K562 (cell line): ENCODE data around the gene AFDN. TPM values are rescaled to one million over a fixed set of nuclear protein-coding genes. Genes with fewer than 3 reads are reported as not detected.
A peak's percentile ranks its signal among the peaks of the same experiment; 100 is the strongest.

Experiments
- ATAC-seq: fragments of 200-7000 bp; cut with Tn5 transposase; 3 replicates; pipeline ENCODE4 v1.9.1; 2020; ENCODE audit warnings: moderate library complexity
- BruUV-seq: library from RNA; stranded (reverse); fragments of 400-500 nt; replicated peaks from 2 replicates; lab custom pipeline; 2021; lab: Mats Ljungman, UMichigan
- CTCF ChIA-PET: fragments of 300-600 bp; formaldehyde crosslinking; extraction: SDS; loops from one replicate; lab custom pipeline; 2021; ENCODE audit warnings: low intra/inter-chr PET ratio; lab: Yijun Ruan, JAX
- POLR2A ChIA-PET: fragments of 300-600, 350-650 bp; sonication (Branson Sonifier 250); formaldehyde crosslinking; extraction: SDS; loops from one replicate; lab custom pipeline; 2021; ENCODE audit warnings: antibody characterized with exemption, inconsistent platforms; lab: Yijun Ruan, JAX
- DNase-seq, 4 experiments: peaks; one replicate each; pipeline versions ENCODE4 v3.0.0 to v3.0.0-alpha.2; 2011 to 2018; ENCODE audit warnings: low spot score in 3 of 4, mixed read lengths in 3 of 4; ENCODE audit errors: extremely low read depth in 1 of 4
- FAIRE-seq: peaks from 2 replicates; lab custom pipeline; 2011; peaks lifted over from hg19 to GRCh38; lab: Jason Lieb, UNC
- H2AFZ ChIP-seq: 2 replicates; pipeline ENCODE4 v1.6.0; 2011; ENCODE audit warnings: low read depth, low read length, control low read depth, inconsistent platforms
- H3K27ac ChIP-seq: fragments of 200-600 bp; 3 replicates; pipeline ENCODE4 v1.8.0; 2011; ENCODE audit warnings: low read depth, mild to moderate bottlenecking, control low read depth, inconsistent platforms, low read length, moderate library complexity, mixed read lengths; ENCODE audit errors: extremely low read depth
- H3K27me3 ChIP-seq, 2 experiments: fragments of 300-600 bp in 1 of 2; 2 replicates in 1 of 2; 3 replicates in 1 of 2; pipeline versions ENCODE4 v1.6.0 to v1.8.0; 2011; ENCODE audit warnings: inconsistent platforms in 2 of 2, low read length in 2 of 2, mild to moderate bottlenecking in 1 of 2, mixed read lengths in 1 of 2, moderate library complexity in 1 of 2; ENCODE audit not compliant: control insufficient read depth in 2 of 2, insufficient read depth in 2 of 2
- H3K36me3 ChIP-seq: fragments of 300-600 bp; 3 replicates; pipeline ENCODE4 v1.8.0; 2011; ENCODE audit warnings: mild to moderate bottlenecking, low read length, inconsistent platforms; ENCODE audit not compliant: control insufficient read depth, insufficient read depth
- H3K4me1 ChIP-seq, 2 experiments: fragments of 200-600 bp in 1 of 2; replicated peaks in 1 of 2; 2 replicates in 1 of 2; 3 replicates in 1 of 2; pipeline versions ENCODE4 v1.5.1 to v1.8.0; 2011; ENCODE audit warnings: inconsistent platforms in 2 of 2, low read length in 2 of 2, mild to moderate bottlenecking in 1 of 2, mixed read lengths in 1 of 2, moderate library complexity in 1 of 2; ENCODE audit not compliant: control insufficient read depth in 2 of 2, insufficient read depth in 2 of 2
- H3K4me2 ChIP-seq: 2 replicates; pipeline ENCODE4 v1.6.1; 2011; ENCODE audit warnings: low read length, control low read depth, inconsistent platforms, mixed read lengths; ENCODE audit not compliant: insufficient read depth
- H3K4me3 ChIP-seq: fragments of 200-600 bp; sonication (generic), shearing (Covaris generic); 2 replicates; pipeline ENCODE4 v1.5.1; 2016; ENCODE audit warnings: control low read depth, inconsistent platforms
- H3K79me2 ChIP-seq: fragments of 200-600 bp; 3 replicates; pipeline ENCODE4 v1.8.0; 2011; ENCODE audit warnings: low read length, inconsistent platforms; ENCODE audit not compliant: control insufficient read depth, insufficient read depth
- H3K9ac ChIP-seq, 2 experiments: 2 replicates each; pipeline versions ENCODE4 v1.6.0 to v1.6.1; 2011; ENCODE audit warnings: low read depth in 2 of 2, low read length in 2 of 2, control low read depth in 1 of 2, inconsistent platforms in 1 of 2, mild to moderate bottlenecking in 1 of 2, mixed read lengths in 1 of 2; ENCODE audit not compliant: insufficient read depth in 1 of 2
- H3K9me1 ChIP-seq: one replicate; pipeline ENCODE4 v1.6.0; 2011; ENCODE audit warnings: inconsistent platforms, mild to moderate bottlenecking, low read length, moderate library complexity; ENCODE audit not compliant: control insufficient read depth, insufficient read depth
- H3K9me3 ChIP-seq: replicated peaks from 2 replicates; pipeline ENCODE4 v1.5.1; 2011; ENCODE audit warnings: low read depth, low read length, inconsistent platforms; ENCODE audit not compliant: control insufficient read depth, insufficient read depth
- H4K20me1 ChIP-seq: replicated peaks from 2 replicates; pipeline ENCODE4 v1.6.1; 2011; ENCODE audit warnings: low read length, inconsistent platforms, mixed read lengths; ENCODE audit not compliant: control insufficient read depth, insufficient read depth
- BRD9 ChIP-seq: fragments of 450-650 bp; IDR thresholded peaks from 2 replicates; pipeline ENCODE4 v1.6.1; 2018; ENCODE audit warnings: low read depth; ENCODE audit not compliant: partially characterized antibody
- CBX8 ChIP-seq: fragments of 200-600 bp; sonication (generic); IDR thresholded peaks from 2 replicates; pipeline ENCODE4 v1.6.1; 2012; ENCODE audit warnings: borderline replicate concordance, mixed run types, low read depth, mild to moderate bottlenecking, moderate library complexity, mixed read lengths, low read length, control low read depth, inconsistent platforms; ENCODE audit not compliant: poor library complexity, severe bottlenecking; ENCODE audit errors: extremely low read depth
- CHD2 ChIP-seq: IDR thresholded peaks from 2 replicates; pipeline ENCODE4 v1.6.1; 2011; ENCODE audit warnings: low read depth, low read length
- GABPB2 ChIP-seq: fragments of 250-450 bp; sonication (Bioruptor Pico); conservative IDR thresholded peaks from 2 replicates; pipeline ENCODE4 v1.5.1; 2021; ENCODE audit warnings: mild to moderate bottlenecking
- HNRNPUL1 ChIP-seq: fragments of 200-400 bp; formaldehyde crosslinking; IDR thresholded peaks from 2 replicates; pipeline ENCODE4 v1.6.1; 2017; ENCODE audit warnings: low read length
- KDM1A ChIP-seq, 2 experiments: fragments of 450-650 bp; IDR thresholded peaks; 2 replicates each; pipeline ENCODE4 v1.6.1; 2016; ENCODE audit warnings: mild to moderate bottlenecking in 2 of 2
- MXI1 ChIP-seq: IDR thresholded peaks from 2 replicates; pipeline ENCODE4 v1.6.1; 2011; ENCODE audit warnings: low read depth, mild to moderate bottlenecking, improper control_type of control experiment, low read length
- NFE2 ChIP-seq: IDR thresholded peaks from 2 replicates; pipeline ENCODE4 v1.6.1; 2014; ENCODE audit warnings: antibody characterized with exemption, low read depth
- PHTF2 ChIP-seq: fragments of 250-450 bp; sonication (Bioruptor Pico); IDR thresholded peaks from 2 replicates; pipeline ENCODE4 v1.5.0; 2021; ENCODE audit warnings: mild to moderate bottlenecking
- PYGO2 ChIP-seq: fragments of 450-650 bp; IDR thresholded peaks from 2 replicates; pipeline ENCODE4 v1.6.1; 2016; ENCODE audit warnings: mild to moderate bottlenecking, missing genetic modification characterization, moderate library complexity, missing compliant biosample characterization
- RBM17 ChIP-seq: fragments of 200-400 bp; formaldehyde crosslinking; IDR thresholded peaks from 2 replicates; pipeline ENCODE4 v1.6.1; 2017; ENCODE audit warnings: low read depth, mild to moderate bottlenecking, low read length, borderline replicate concordance
- SAP30 ChIP-seq: fragments of 200-600 bp; sonication (generic); IDR thresholded peaks from 2 replicates; pipeline ENCODE4 v1.6.1; 2012; ENCODE audit warnings: borderline replicate concordance, low read depth, mild to moderate bottlenecking, moderate library complexity, low read length, control low read depth, inconsistent platforms; ENCODE audit not compliant: insufficient read depth, poor library complexity, severe bottlenecking
- SUPT5H ChIP-seq: fragments of 450-650 bp; IDR thresholded peaks from 2 replicates; pipeline ENCODE4 v1.6.1; 2016
- TFAM ChIP-seq: fragments of 250-450 bp; sonication (Bioruptor Pico); conservative IDR thresholded peaks from 2 replicates; pipeline ENCODE4 v1.5.0; 2021; ENCODE audit warnings: mild to moderate bottlenecking, moderate library complexity
- YY1 ChIP-seq, 3 experiments: IDR thresholded peaks; 2 replicates each; pipeline ENCODE4 v1.6.1; 2011; ENCODE audit warnings: low read length in 2 of 3, mild to moderate bottlenecking in 2 of 3, moderate library complexity in 2 of 3, borderline replicate concordance in 1 of 3, control low read depth in 1 of 3, low read depth in 1 of 3; ENCODE audit not compliant: insufficient read depth in 3 of 3, insufficient replicate concordance in 2 of 3, control insufficient read depth in 1 of 3, insufficient read length in 1 of 3; ENCODE audit errors: extremely low read depth in 1 of 3
- WGBS: fragments of 100-300 bp; shearing (Covaris generic); methylation state at CpG from one replicate; pipeline ENCODE4 v1.1.6; 2016; ENCODE audit warnings: low coverage, mixed read lengths; ENCODE audit not compliant: insufficient coverage; ENCODE audit errors: missing lambda C conversion rate; 5-methylcytosine and 5-hydroxymethylcytosine counted together
- in situ Hi-C: fragments of 300-500 bp; cut with MboI; formaldehyde crosslinking; loops from 4 replicates; pipeline ENCODE4 v1.15.0; 2018; ENCODE audit warnings: inconsistent platforms, mixed read lengths
- intact Hi-C: fragments of 100-400 bp; cut with micrococcal nuclease; formaldehyde crosslinking; loops from 2 replicates; pipeline ENCODE4 v1.14.2; 2022
- polyA plus RNA-seq, 8 experiments: library from polyadenylated mRNA; depleted of rRNA in 4 of 8; stranded (reverse) in 5 of 8; unstranded in 3 of 8; fragments of >200 nt; fragmentation: Nextera tagmentation in 2 of 8; fragmentation: Illumina TruSeq in 1 of 8; extraction: Ambion mirVana in 2 of 8; extraction: Trizol in 1 of 8; gene quantifications; 2 replicates each; pipeline versions ENCODE4 v1.2.1 to v1.2.3, GENCODE V29; 2011 to 2014; ENCODE audit warnings: inconsistent platforms in 1 of 8, missing spikeins in 1 of 8
- total RNA-seq, 7 experiments: library from RNA; depleted of rRNA in 6 of 7; stranded (reverse); fragments of >200 nt in 6 of 7; fragmentation: Illumina TruSeq in 2 of 7; extraction: Trizol in 2 of 7; gene quantifications; 2 replicates each; pipeline versions ENCODE4 v1.2.1 to v1.2.3, GENCODE V29; 2011 to 2021; ENCODE audit warnings: low replicate concordance in 1 of 7
- TF ChIP-seq, protein P1 (sequence below): sonication (generic); formaldehyde crosslinking; IDR thresholded peaks from 2 replicates; pipeline ENCODE4 v1.8.0; 2022; ENCODE audit warnings: missing genetic modification reagents, mild to moderate bottlenecking, borderline replicate concordance

AFDN gene
- total and polyA plus RNA-seq, 9 of the 15 experiments (the other 6 are each of a cell fraction or from before 2014, with no cell fraction given): 7.2 to 129 (median 105) TPM

DNA sequence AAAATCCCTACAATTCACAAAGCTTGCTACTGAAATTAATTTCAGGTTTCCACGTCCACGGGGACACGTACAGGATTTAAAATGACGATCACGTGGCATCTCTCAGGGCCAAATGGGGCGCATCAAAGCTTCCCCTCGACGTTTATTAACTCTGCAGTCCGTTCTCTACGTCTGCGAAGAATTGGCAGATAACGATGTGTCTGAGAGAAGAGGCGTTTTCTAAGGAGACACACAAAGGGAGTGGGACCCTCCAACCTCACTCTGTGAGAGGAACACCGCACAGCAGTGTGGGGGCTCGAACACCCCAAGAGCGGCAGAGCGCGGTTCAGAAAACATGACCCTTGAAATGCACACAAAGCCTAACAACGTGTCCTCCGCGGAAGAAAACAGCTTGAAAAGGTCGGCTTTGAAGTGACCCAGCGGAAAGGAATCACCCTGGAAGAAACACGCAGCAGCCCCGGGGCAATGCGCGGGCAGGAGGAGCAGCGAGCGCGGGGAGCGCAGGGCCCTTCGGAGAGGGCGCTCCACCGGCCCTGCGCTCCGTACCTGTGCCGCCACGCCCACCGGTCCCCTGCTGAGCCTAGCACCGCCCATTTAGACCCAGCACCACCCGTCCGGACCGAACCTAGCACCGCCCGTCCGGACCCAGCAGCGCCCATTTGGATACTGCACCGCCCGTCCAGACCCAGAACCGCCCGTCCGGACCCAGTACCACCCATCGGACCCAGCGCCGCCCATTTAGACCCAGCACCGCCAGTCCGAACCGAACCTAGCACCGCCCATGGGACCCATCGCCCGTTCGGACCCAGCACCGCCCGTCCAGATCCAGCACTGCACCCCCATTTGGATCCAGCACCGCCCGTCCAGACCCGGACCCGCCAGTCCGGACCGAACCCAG, 1.1 kb upstream of the AFDN start:
- ATAC-seq (peak; percentile 81), DNase-seq (peak; percentile 86 to 88 (median 86)), FAIRE-seq (peak; percentile 69)
- Histone ChIP-seq H3K4me2 (peak overlapping the region; percentile 95), H2AFZ (peak overlapping the region; percentile 99), H3K36me3 (no peaks in the 10 kb centered on the region), H3K9me1 (no peaks in the 10 kb centered on the region), H3K79me2 (peaks cover 32% of the 10 kb centered on the region), H3K9ac (peak overlapping the region; percentile 70 to 90), H3K4me1 (peaks cover 18 to 23% of the 10 kb centered on the region in 2 experiments), H3K9me3 (no peaks in the 10 kb centered on the region), H3K27me3 (no peaks in the 10 kb centered on the region), H3K27ac (peak overlapping the region; percentile 56), H3K4me3 (peak overlapping the region; percentile 85), H4K20me1 (peaks cover 18% of the 10 kb centered on the region)
- ChIA-PET POLR2A (interaction anchor here (1.4 to 1.8 kb wide), 2 partner anchors 14 to 21 kb away, joined by 5 read pairs; no protein-coding TSS in a partner anchor), CTCF (no interaction called here)
- BruUV-seq: TSS peak; percentile 65
- intact Hi-C loops (loop anchor here (5.0 kb wide), 1 partner anchor 58 kb away; no protein-coding TSS in a partner anchor), in situ Hi-C loops (no loop called here)
- 1% methylated on average over 65 of the region's 70 CpGs for WGBS
- TF ChIP-seq MXI1 (no peak; the same call in 1 of the 2 replicates), NFE2 (no peak), SAP30 (no peak), YY1 (IDR thresholded peaks at IDR 0.05; ENCODE audit: borderline replicate concordance in 1 of 3, control insufficient read depth in 1 of 3, extremely low read depth in 1 of 3, insufficient read depth in 3 of 3, insufficient read length in 1 of 3, insufficient replicate concordance in 2 of 3, low read depth in 1 of 3, low read length in 2 of 3) (peak in 1 of 3 experiments; percentile 42), GABPB2 (CRISPR knock-in tag) (no peak), HNRNPUL1 (no peak), CBX8 (no peak), SUPT5H (no peak), KDM1A (IDR thresholded peaks at IDR 0.05) (no peak; a peak in 1 of 4 replicates), CHD2 (0 out of 2 replicates have a peak, but pooled peaks have one; percentile 8), BRD9 (no peak), TFAM (CRISPR knock-in tag) (no peak), PYGO2 (tag) (no peak), RBM17 (no peak), PHTF2 (CRISPR knock-in tag) (no peak)
- TF ChIP-seq, protein P1, sequence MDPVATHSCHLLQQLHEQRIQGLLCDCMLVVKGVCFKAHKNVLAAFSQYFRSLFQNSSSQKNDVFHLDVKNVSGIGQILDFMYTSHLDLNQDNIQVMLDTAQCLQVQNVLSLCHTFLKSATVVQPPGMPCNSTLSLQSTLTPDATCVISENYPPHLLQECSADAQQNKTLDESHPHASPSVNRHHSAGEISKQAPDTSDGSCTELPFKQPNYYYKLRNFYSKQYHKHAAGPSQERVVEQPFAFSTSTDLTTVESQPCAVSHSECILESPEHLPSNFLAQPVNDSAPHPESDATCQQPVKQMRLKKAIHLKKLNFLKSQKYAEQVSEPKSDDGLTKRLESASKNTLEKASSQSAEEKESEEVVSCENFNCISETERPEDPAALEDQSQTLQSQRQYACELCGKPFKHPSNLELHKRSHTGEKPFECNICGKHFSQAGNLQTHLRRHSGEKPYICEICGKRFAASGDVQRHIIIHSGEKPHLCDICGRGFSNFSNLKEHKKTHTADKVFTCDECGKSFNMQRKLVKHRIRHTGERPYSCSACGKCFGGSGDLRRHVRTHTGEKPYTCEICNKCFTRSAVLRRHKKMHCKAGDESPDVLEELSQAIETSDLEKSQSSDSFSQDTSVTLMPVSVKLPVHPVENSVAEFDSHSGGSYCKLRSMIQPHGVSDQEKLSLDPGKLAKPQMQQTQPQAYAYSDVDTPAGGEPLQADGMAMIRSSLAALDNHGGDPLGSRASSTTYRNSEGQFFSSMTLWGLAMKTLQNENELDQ: peak; percentile 81; the same call in 1 of the 2 replicates
